Measurements from ENCODE around the gene NPC2. TPM values are rescaled to one million over a fixed set of nuclear protein-coding genes. Genes with fewer than 3 reads are reported as not detected.

The NPC2 gene
- polyA plus RNA-seq, 2 of the 4 experiments (the other 2 are of a cell fraction), result 97.7 to 457 TPM

GRCh38 chr14:74501135-74501614 is 8.1 kb upstream of the NPC2 start:
- FAIRE-seq (no peak), DNase-seq (ENCODE audit: low read depth in 1 of 2, low spot score in 1 of 2) (peak; percentile 49 to 68), ATAC-seq (peak; percentile 72 to 85)
- Histone ChIP-seq H3K9me3 (no peaks in the 10 kb centered on the region), H3K4me2 (no peak overlapping the region), H3K27ac (peak overlapping the region in 1 of 2 experiments; percentile 68; a peak in 2 of 6 replicates), H3K4me3 (no peak overlapping the region), H3K4me1 (peaks cover 12% of the 10 kb centered on the region; the same call in 2 of the 3 replicates)
- POLR2A ChIA-PET, result no interaction called here
- WGBS (ENCODE audit: missing lambda C conversion rate), result 72% methylated on average over 16 of the region's 16 CpGs
- TF ChIP-seq JUN (IDR thresholded peaks at IDR 0.05), result no peak
- peak; percentile 56 for TF ChIP-seq CTCF (IDR thresholded peaks at IDR 0.05)
- TF ChIP-seq RAD21 (conservative IDR thresholded peaks at IDR 0.05 in 1 of 2, IDR thresholded peaks at IDR 0.05 in 1 of 2), result peak; percentile 62 to 77
- TF ChIP-seq RNF2 (IDR thresholded peaks at IDR 0.05; ENCODE audit: borderline replicate concordance, low read depth), result no peak
- TF ChIP-seq ZFP36 (IDR thresholded peaks at IDR 0.05; ENCODE audit: borderline replicate concordance, partially characterized antibody), result no peak
- CTCF ChIA-PET, result interaction anchor here (0.6 to 6.8 kb wide), 27 partner anchors 9 to 360 kb away, joined by 3 to 62 read pairs (median 5); partner anchors contain the start of genes ISCA2, LTBP2, NPC2 and YLPM1

- FAIRE-seq, result no peak
- H3K4me3 ChIP-seq, result no peak overlapping the region
- peak overlapping the region in 1 of 2 experiments; percentile 25; a peak in 1 of 6 replicates for H3K27ac ChIP-seq
- peak; percentile 3 to 47; a peak in 4 of 6 replicates for ATAC-seq
- ChIA-PET POLR2A (no interaction called here), CTCF (interaction anchor here (0.8 to 6.8 kb wide), 22 partner anchors 8 to 130 kb away, joined by 3 to 62 read pairs (median 4); partner anchors contain the start of genes ISCA2, LTBP2 and NPC2)
- 86% methylated on average over 9 of the region's 10 CpGs for WGBS (ENCODE audit: missing lambda C conversion rate)
- no peaks in the 10 kb centered on the region for H3K9me3 ChIP-seq
- H3K4me1 ChIP-seq, result peaks cover 12% of the 10 kb centered on the region; the same call in 2 of the 3 replicates
- no peak overlapping the region for H3K4me2 ChIP-seq
- TF ChIP-seq E2F6 (IDR thresholded peaks at IDR 0.05; ENCODE audit: borderline replicate concordance, low read depth) (no peak), RARB (CRISPR knock-in tag; IDR thresholded peaks at IDR 0.05) (no peak), NR3C1 (IDR thresholded peaks at IDR 0.05) (no peak), KDM1A (IDR thresholded peaks at IDR 0.05; ENCODE audit: low read depth) (no peak), TFCP2L1 (CRISPR knock-in tag; IDR thresholded peaks at IDR 0.05) (no peak), EP300 (IDR thresholded peaks at IDR 0.05) (no peak), ZNF302 (CRISPR knock-in tag; IDR thresholded peaks at IDR 0.05) (no peak), HEYL (CRISPR knock-in tag; IDR thresholded peaks at IDR 0.05) (no peak), NPAS2 (CRISPR knock-in tag; IDR thresholded peaks at IDR 0.05; ENCODE audit: borderline replicate concordance) (no peak), CBX8 (IDR thresholded peaks at IDR 0.05) (no peak), RCOR1 (IDR thresholded peaks at IDR 0.05; ENCODE audit: low read depth, low read length) (no peak), GATA3 (IDR thresholded peaks at IDR 0.05; ENCODE audit: borderline replicate concordance) (no peak), HOXB5 (CRISPR knock-in tag; IDR thresholded peaks at IDR 0.05) (no peak), POLR2AphosphoS2 (conservative IDR thresholded peaks at IDR 0.05; ENCODE audit: low read length) (no peak), CBX2 (IDR thresholded peaks at IDR 0.05; ENCODE audit: borderline replicate concordance, low read depth) (no peak), SMC3 (IDR thresholded peaks at IDR 0.05) (no peak), ESRRA (IDR thresholded peaks at IDR 0.05; ENCODE audit: borderline replicate concordance, low read length) (no peak), SREBF2 (IDR thresholded peaks at IDR 0.05) (no peak), CHD2 (IDR thresholded peaks at IDR 0.05; ENCODE audit: low read length, partially characterized antibody) (no peak)
- TF ChIP-seq, protein P1, sequence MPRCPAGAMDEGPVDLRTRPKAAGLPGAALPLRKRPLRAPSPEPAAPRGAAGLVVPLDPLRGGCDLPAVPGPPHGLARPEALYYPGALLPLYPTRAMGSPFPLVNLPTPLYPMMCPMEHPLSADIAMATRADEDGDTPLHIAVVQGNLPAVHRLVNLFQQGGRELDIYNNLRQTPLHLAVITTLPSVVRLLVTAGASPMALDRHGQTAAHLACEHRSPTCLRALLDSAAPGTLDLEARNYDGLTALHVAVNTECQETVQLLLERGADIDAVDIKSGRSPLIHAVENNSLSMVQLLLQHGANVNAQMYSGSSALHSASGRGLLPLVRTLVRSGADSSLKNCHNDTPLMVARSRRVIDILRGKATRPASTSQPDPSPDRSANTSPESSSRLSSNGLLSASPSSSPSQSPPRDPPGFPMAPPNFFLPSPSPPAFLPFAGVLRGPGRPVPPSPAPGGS (IDR thresholded peaks at IDR 0.05), result no peak
- no peak for DNase-seq (ENCODE audit: low read depth in 1 of 2, low spot score in 1 of 2)
Measured at GRCh38 chr14:74500417-74501134, 7.5 kb upstream of the NPC2 start.

All from A549 (cell line).